Measurements from ENCODE around the gene SLC25A48.

- TF ChIP-seq POLR2AphosphoS5 (IDR thresholded peaks at IDR 0.05; ENCODE audit: borderline replicate concordance, low read depth, low read length) (no peak), EZH2 (IDR thresholded peaks at IDR 0.05) (no peak)
These were observed 8.9 kb upstream of the SLC25A48 start for GRCh38 chr5:135825373-135826220.
